Measurements from ENCODE around the gene TMEM182. TPM values are rescaled to one million over a fixed set of nuclear protein-coding genes. Genes with fewer than 3 reads are reported as not detected.

TMEM182 gene
- total RNA-seq, 4 donors from 2014 or later: 1.1 to 2.5 (median 1.4) TPM

DNA sequence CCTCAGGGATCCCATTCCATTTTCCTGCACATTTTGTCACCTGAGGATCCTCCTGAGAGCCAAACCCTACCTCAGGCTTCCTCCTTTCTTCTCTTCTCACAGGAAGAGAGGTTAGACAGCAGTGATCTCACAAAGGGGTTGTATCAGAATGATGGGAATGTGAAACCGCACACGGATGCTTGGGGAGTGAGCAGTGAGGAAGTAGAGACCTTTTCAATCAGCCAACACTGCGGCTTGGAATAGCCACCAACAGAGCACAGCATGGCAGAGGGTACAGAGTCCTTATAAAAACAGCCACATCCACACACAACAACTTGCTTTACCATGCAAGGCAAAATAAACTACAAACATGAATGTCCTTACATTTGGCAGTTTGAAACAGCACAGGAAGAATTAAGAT is 8.7 kb downstream of the TMEM182 start:
- Histone ChIP-seq H3K4me1 (no peaks in the 10 kb centered on the region), H3K27ac (no peak overlapping the region), H3K27me3 (no peaks in the 10 kb centered on the region), H3K4me3 (no peak overlapping the region), H3K36me3 (no peaks in the 10 kb centered on the region), H3K9me3 (no peaks in the 10 kb centered on the region)
- no peak for DNase-seq
- TF ChIP-seq, protein P1, sequence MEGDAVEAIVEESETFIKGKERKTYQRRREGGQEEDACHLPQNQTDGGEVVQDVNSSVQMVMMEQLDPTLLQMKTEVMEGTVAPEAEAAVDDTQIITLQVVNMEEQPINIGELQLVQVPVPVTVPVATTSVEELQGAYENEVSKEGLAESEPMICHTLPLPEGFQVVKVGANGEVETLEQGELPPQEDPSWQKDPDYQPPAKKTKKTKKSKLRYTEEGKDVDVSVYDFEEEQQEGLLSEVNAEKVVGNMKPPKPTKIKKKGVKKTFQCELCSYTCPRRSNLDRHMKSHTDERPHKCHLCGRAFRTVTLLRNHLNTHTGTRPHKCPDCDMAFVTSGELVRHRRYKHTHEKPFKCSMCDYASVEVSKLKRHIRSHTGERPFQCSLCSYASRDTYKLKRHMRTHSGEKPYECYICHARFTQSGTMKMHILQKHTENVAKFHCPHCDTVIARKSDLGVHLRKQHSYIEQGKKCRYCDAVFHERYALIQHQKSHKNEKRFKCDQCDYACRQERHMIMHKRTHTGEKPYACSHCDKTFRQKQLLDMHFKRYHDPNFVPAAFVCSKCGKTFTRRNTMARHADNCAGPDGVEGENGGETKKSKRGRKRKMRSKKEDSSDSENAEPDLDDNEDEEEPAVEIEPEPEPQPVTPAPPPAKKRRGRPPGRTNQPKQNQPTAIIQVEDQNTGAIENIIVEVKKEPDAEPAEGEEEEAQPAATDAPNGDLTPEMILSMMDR (IDR thresholded peaks at IDR 0.05): no peak
- TF ChIP-seq POLR2A (IDR thresholded peaks at IDR 0.05): no peak

DNA sequence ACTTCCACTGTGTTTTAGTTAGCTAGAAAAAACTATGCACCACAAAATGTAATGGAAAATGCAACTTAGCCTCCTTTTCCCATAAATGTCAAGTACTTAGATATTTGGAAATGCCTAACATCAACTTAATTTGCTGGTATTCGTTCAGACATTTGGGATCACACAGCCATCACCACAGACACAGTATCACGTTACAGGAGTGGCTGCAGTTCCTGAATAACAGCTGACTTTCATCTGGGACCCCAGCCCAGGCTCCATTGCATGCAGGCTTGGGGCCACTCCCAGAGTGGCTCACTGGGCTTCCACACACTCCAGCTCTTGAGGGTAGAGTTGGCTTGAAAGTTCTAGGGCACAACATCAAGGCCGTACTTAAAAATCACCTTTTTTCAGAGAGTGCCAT is 9.3 kb downstream of the TMEM182 start:
- H3K9me3 ChIP-seq: no peaks in the 10 kb centered on the region
- no peak for TF ChIP-seq POLR2A (IDR thresholded peaks at IDR 0.05)
- DNase-seq: no peak

DNA sequence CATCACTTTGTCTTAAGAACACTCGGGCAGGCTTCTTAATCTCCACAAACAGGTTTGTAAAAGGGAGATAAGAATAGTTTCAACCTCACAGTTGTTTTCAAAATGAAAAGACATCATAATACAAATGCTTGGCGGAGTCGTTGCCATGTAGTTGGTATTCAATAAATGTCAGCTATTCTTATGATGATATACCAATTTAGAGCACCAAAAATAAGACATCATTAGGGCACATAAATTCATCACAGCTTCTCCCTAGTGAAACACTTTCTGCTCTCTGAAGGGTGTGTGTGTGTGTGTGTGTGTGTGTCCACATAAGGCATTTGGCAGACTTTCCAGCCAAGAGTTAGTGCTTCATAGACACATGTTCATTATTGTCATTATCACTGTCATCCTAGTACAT is 10.8 kb downstream of the TMEM182 start:
- DNase-seq: no peak
- TF ChIP-seq POLR2A (IDR thresholded peaks at IDR 0.05): no peak
- TF ChIP-seq, protein P1 (IDR thresholded peaks at IDR 0.05): no peak
- Histone ChIP-seq H3K4me1 (no peaks in the 10 kb centered on the region), H3K27me3 (no peaks in the 10 kb centered on the region), H3K9me3 (no peaks in the 10 kb centered on the region), H3K4me3 (no peak overlapping the region), H3K27ac (no peak overlapping the region), H3K36me3 (no peaks in the 10 kb centered on the region)

More for the DNA sequence above, 9.3 kb downstream of the TMEM182 start:
- H3K27me3 ChIP-seq: no peaks in the 10 kb centered on the region
- H3K27ac ChIP-seq: no peak overlapping the region
- H3K4me1 ChIP-seq: no peaks in the 10 kb centered on the region
- no peak overlapping the region for H3K4me3 ChIP-seq
- no peaks in the 10 kb centered on the region for H3K36me3 ChIP-seq

DNA sequence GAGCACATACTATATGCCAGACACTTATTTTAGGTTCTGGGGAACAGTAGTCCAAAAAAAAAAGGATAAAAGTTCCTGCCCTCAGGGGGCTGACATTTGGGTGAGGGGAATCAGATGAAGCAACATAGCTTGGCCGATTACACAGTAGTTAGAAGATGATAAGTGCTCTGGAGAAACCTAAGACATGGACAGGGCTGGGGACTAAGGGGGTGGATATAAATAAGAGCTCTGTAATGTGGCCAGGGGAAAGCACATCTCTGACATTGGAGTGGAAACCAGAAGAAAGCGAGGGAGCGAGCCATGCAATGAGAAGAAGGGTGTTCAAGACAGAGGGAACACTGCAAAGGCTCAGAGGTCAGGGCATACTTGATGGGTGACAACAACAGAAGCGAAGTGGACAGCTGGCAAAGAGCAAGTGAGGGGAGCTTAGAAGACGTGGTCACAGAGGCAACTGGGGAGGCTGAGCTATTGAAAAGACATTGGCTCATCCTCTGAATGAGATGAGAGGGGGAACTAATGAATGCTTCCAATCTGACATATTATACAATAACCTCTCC is 11.4 kb downstream of the TMEM182 start:
- no peaks in the 10 kb centered on the region for H3K9me3 ChIP-seq
- no peak overlapping the region for H3K27ac ChIP-seq
- TF ChIP-seq, protein P1 (IDR thresholded peaks at IDR 0.05): no peak
- TF ChIP-seq POLR2A (IDR thresholded peaks at IDR 0.05): no peak
- no peaks in the 10 kb centered on the region for H3K27me3 ChIP-seq
- H3K36me3 ChIP-seq: no peaks in the 10 kb centered on the region
- H3K4me3 ChIP-seq: no peak overlapping the region
- no peak for DNase-seq
- no peaks in the 10 kb centered on the region for H3K4me1 ChIP-seq

DNA sequence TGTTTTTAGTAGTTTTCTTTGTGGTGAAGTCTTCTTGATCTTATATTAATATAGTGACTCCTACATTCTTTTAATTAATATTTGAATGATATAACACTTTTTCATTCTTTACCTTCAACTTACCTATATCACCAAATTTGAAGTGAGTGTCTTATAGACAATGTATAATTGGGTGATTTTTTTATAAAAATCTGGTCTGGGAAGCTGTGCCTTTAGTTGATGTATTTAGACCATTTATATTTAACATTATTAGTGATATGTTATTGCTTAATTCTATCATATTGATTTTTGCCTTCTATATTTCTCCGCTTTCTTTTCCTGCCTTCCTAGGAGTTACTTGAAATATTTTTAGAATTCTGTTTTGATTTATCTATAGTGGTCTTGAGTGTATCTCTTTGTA is 16.4 kb downstream of the TMEM182 start:
- no peaks in the 10 kb centered on the region for H3K4me1 ChIP-seq
- H3K27me3 ChIP-seq: no peaks in the 10 kb centered on the region
- no peaks in the 10 kb centered on the region for H3K9me3 ChIP-seq
- DNase-seq: no peak
- TF ChIP-seq, protein P1 (IDR thresholded peaks at IDR 0.05): no peak
- no peak for TF ChIP-seq POLR2A (IDR thresholded peaks at IDR 0.05)
- H3K4me3 ChIP-seq: no peak overlapping the region
- no peak overlapping the region for H3K27ac ChIP-seq
- H3K36me3 ChIP-seq: no peaks in the 10 kb centered on the region

DNA sequence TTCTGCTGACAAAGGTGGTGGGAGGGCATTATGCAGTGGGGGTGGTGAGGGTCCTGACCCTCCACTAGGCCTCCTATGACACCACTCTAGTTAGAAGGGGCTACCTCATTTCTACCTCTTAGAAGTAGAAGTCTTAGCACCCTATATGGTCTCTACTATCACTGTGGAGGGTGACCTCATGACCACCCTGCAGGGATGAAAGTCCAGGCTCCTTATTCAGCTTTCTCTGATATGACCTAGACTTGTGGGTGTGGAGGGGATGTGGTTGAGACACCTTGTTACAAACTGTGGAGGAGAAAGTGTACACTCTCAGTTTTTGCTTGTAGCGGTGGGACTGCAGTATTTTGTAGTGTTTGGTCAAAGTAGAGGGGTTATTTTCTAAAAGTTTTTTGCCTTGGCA is 18.6 kb downstream of the TMEM182 start:
- Histone ChIP-seq H3K9me3 (no peaks in the 10 kb centered on the region), H3K4me3 (no peak overlapping the region), H3K4me1 (no peaks in the 10 kb centered on the region), H3K27ac (no peak overlapping the region), H3K36me3 (no peaks in the 10 kb centered on the region), H3K27me3 (no peaks in the 10 kb centered on the region)
- DNase-seq: no peak
- TF ChIP-seq, protein P1 (IDR thresholded peaks at IDR 0.05): no peak
- no peak for TF ChIP-seq POLR2A (IDR thresholded peaks at IDR 0.05)

Measured in Peyer's patch (tissue), 4 donors.